SK-N-SH (cell line): Measurements from ENCODE around the gene LSM5. TPM values are rescaled to one million over a fixed set of nuclear protein-coding genes. Genes with fewer than 3 reads are reported as not detected.

Experiments used
- CTCF ChIA-PET: fragments of 300-600, 350-600 bp; formaldehyde crosslinking; extraction: SDS; loops from one replicate; lab custom pipeline; 2021; lab: Yijun Ruan, JAX
- POLR2A ChIA-PET: fragments of 350-600 bp; sonication (Branson Sonifier 250); formaldehyde crosslinking; extraction: SDS; loops from one replicate; lab custom pipeline; 2020; ENCODE audit warnings: antibody characterized with exemption, inconsistent platforms; lab: Yijun Ruan, JAX
- DNase-seq: peaks from one replicate; pipeline ENCODE4 v3.0.0; 2012
- H2AFZ ChIP-seq: fragments of 200-600 bp; sonication (generic); 2 replicates; pipeline ENCODE4 v1.8.1; 2016; ENCODE audit warnings: antibody characterized with exemption, mild to moderate bottlenecking, low read depth
- H3F3A ChIP-seq: fragments of 200-600 bp; sonication (generic); replicated peaks from 2 replicates; pipeline ENCODE3; 2016; ENCODE audit warnings: antibody characterized with exemption, mild to moderate bottlenecking; ENCODE audit not compliant: insufficient read depth
- H3K27ac ChIP-seq, 2 experiments: fragments of 200-500 bp in 1 of 2; fragments of 200-600 bp in 1 of 2; sonication (Bioruptor generic) in 1 of 2; sonication (generic), shearing (Covaris generic) in 1 of 2; 2 replicates each; pipeline versions ENCODE4 v1.5.1 to v1.6.1; 2014 to 2016; ENCODE audit warnings: low read depth in 2 of 2, inconsistent platforms in 1 of 2, low read length in 1 of 2, mild to moderate bottlenecking in 1 of 2, mixed read lengths in 1 of 2
- H3K27me3 ChIP-seq: fragments of 200-600 bp; sonication (generic), shearing (Covaris generic); 2 replicates; pipeline ENCODE4 v1.6.1; 2016; ENCODE audit warnings: mixed run types; ENCODE audit not compliant: insufficient read depth
- H3K36me3 ChIP-seq, 2 experiments: fragments of 200-500 bp in 1 of 2; fragments of 200-600 bp in 1 of 2; sonication (Bioruptor generic) in 1 of 2; sonication (generic) in 1 of 2; replicated peaks in 1 of 2; 2 replicates each; pipeline versions ENCODE3 to v1.5.1; 2014 to 2016; ENCODE audit warnings: low read length in 1 of 2, mild to moderate bottlenecking in 1 of 2; ENCODE audit not compliant: insufficient read depth in 2 of 2, control insufficient read depth in 1 of 2
- H3K4me1 ChIP-seq, 2 experiments: fragments of 200-500 bp in 1 of 2; fragments of 200-600 bp in 1 of 2; sonication (Bioruptor generic) in 1 of 2; sonication (generic), shearing (Covaris generic) in 1 of 2; 2 replicates each; pipeline versions ENCODE4 v1.5.1 to v1.6.1; 2014 to 2016; ENCODE audit warnings: low read depth in 1 of 2, low read length in 1 of 2, mixed run types in 1 of 2; ENCODE audit not compliant: insufficient read depth in 2 of 2, control insufficient read depth in 1 of 2
- H3K4me2 ChIP-seq: fragments of 200-600 bp; sonication (generic), shearing (Covaris generic); 2 replicates; pipeline ENCODE4 v1.6.1; 2017; ENCODE audit warnings: mixed run types
- H3K4me3 ChIP-seq, 2 experiments: fragments of 200-500 bp in 1 of 2; fragments of 200-600 bp in 1 of 2; sonication (Bioruptor generic) in 1 of 2; sonication (generic), shearing (Covaris generic) in 1 of 2; 2 replicates each; pipeline versions ENCODE4 v1.5.1 to v1.8.1; 2014 to 2016; ENCODE audit warnings: low read depth in 2 of 2, inconsistent platforms in 1 of 2, low read length in 1 of 2, mild to moderate bottlenecking in 1 of 2, mixed read lengths in 1 of 2, moderate library complexity in 1 of 2
- H3K79me2 ChIP-seq: fragments of 200-600 bp; sonication (generic); 2 replicates; pipeline ENCODE4 v1.8.1; 2017; ENCODE audit warnings: mild to moderate bottlenecking; ENCODE audit not compliant: insufficient read depth
- H3K9ac ChIP-seq: fragments of 200-600 bp; sonication (generic); 2 replicates; pipeline ENCODE4 v1.6.1; 2017; ENCODE audit warnings: mixed run types
- H3K9me2 ChIP-seq: fragments of 200-600 bp; sonication (generic); 2 replicates; pipeline ENCODE4 v1.6.1; 2017; ENCODE audit warnings: mixed run types
- H3K9me3 ChIP-seq: fragments of 200-600 bp; sonication (generic); 2 replicates; pipeline ENCODE4 v1.6.1; 2017; ENCODE audit warnings: mixed run types, mild to moderate bottlenecking, moderate library complexity
- H4K20me1 ChIP-seq: fragments of 200-600 bp; sonication (generic); 2 replicates; pipeline ENCODE4 v1.6.1; 2017; ENCODE audit warnings: mild to moderate bottlenecking, mixed run types; ENCODE audit not compliant: insufficient read depth
- FOSL2 ChIP-seq: IDR thresholded peaks from 2 replicates; pipeline ENCODE4 v1.4.0; 2012; ENCODE audit warnings: low read depth, mild to moderate bottlenecking, moderate library complexity, borderline replicate concordance
- FOXJ3 ChIP-seq: sonication (generic); formaldehyde crosslinking; IDR thresholded peaks from 2 replicates; pipeline ENCODE4 v1.5.1; 2020; ENCODE audit warnings: mild to moderate bottlenecking, missing genetic modification reagents
- RFX5 ChIP-seq: IDR thresholded peaks from 2 replicates; pipeline ENCODE4 v1.6.1; 2012; ENCODE audit warnings: mild to moderate bottlenecking, improper control_type of control experiment, low read length
- TAF1 ChIP-seq: IDR thresholded peaks from 2 replicates; pipeline ENCODE4 v1.6.1; 2012; ENCODE audit warnings: low read depth, mild to moderate bottlenecking, low read length, moderate library complexity, borderline replicate concordance
- USF2 ChIP-seq: fragments of 150-350 bp; IDR thresholded peaks from 2 replicates; pipeline ENCODE4 v1.6.1; 2017; ENCODE audit warnings: antibody characterized with exemption, low read length, low read depth, borderline replicate concordance
- ZBTB33 ChIP-seq: IDR thresholded peaks from 2 replicates; pipeline ENCODE4 v1.4.0; 2012; ENCODE audit warnings: low read depth, borderline replicate concordance
- WGBS: methylation state at CpG from one replicate; pipeline ENCODE4 v1.1.6; 2017; ENCODE audit warnings: low lambda C conversion rate; 5-methylcytosine and 5-hydroxymethylcytosine counted together
- polyA plus RNA-seq, 3 experiments: library from polyadenylated mRNA; depleted of rRNA; stranded (reverse); fragments of >200 nt; gene quantifications; 2 replicates each; pipeline ENCODE4 v1.2.3, GENCODE V29; 2012

LSM5 gene
- polyA plus RNA-seq, 1 of the 3 experiments (the other 2 are of a cell fraction), result 21.2 TPM

- 8% methylated on average over 5 of the region's 5 CpGs for WGBS
- no peaks in the 10 kb centered on the region for H3K79me2 ChIP-seq
- H3K4me2 ChIP-seq, result no peak overlapping the region
- no peak overlapping the region for H3K4me3 ChIP-seq
- H3K9me3 ChIP-seq, result no peaks in the 10 kb centered on the region
- no peaks in the 10 kb centered on the region for H3K36me3 ChIP-seq
- no peak overlapping the region for H3K27ac ChIP-seq
- no peak overlapping the region for H2AFZ ChIP-seq
- no peaks in the 10 kb centered on the region for H3K4me1 ChIP-seq
- no peak for DNase-seq
- H3K9me2 ChIP-seq, result no peaks in the 10 kb centered on the region
- H4K20me1 ChIP-seq, result no peaks in the 10 kb centered on the region
- no peaks in the 10 kb centered on the region for H3K27me3 ChIP-seq
- no peak overlapping the region for H3K9ac ChIP-seq
- ChIA-PET CTCF (no interaction called here), POLR2A (no interaction called here)
- no peaks in the 10 kb centered on the region for H3F3A ChIP-seq
- TF ChIP-seq TAF1, result no peak
- TF ChIP-seq FOXJ3 (CRISPR knock-in tag), result no peak
- no peak for TF ChIP-seq FOSL2
- TF ChIP-seq ZBTB33, result no peak
- TF ChIP-seq RFX5, result no peak
- TF ChIP-seq USF2, result no peak
Measured at GRCh38 chr7:32436146-32436928, 53.8 kb downstream of the LSM5 start.

Other genes starting within 250 kb of the LSM5 start
- gene AVL9, start 5.1 kb upstream of the LSM5 start, polyA plus RNA-seq (2012; rRNA removed), result 8.9 and 11.0 TPM in 2 replicates